IMR-90 (cell line): Measurements from ENCODE around the gene ATG5. TPM values are rescaled to one million over a fixed set of nuclear protein-coding genes. Genes with fewer than 3 reads are reported as not detected.

Source experiments
- ATAC-seq: fragments of 200-7000 bp; cut with Tn5 transposase; 2 replicates; pipeline ENCODE4 v1.9.1; 2020; ENCODE audit warnings: low read depth, mild to moderate bottlenecking, moderate library complexity
- BruUV-seq: library from RNA; stranded (reverse); fragments of 400-500 nt; replicated peaks from 2 replicates; lab custom pipeline; 2021; lab: Mats Ljungman, UMichigan
- CTCF ChIA-PET: fragments of 300-600 bp; formaldehyde crosslinking; extraction: SDS; loops from one replicate; lab custom pipeline; 2021; ENCODE audit warnings: antibody characterized with exemption; lab: Yijun Ruan, JAX
- POLR2A ChIA-PET: fragments of 300-600 bp; sonication (Branson Sonifier 250); formaldehyde crosslinking; loops from one replicate; lab custom pipeline; 2022; ENCODE audit warnings: antibody characterized with exemption; ENCODE audit not compliant: unreplicated experiment; lab: Charles Lee
- DNase-seq: peaks from one replicate; pipeline ENCODE4 v3.0.0; 2013
- H2AFZ ChIP-seq: replicated peaks from 2 replicates; pipeline ENCODE3; 2013; ENCODE audit warnings: low read length, mild to moderate bottlenecking; ENCODE audit not compliant: poor library complexity
- H2AK5ac ChIP-seq: 2 replicates; pipeline ENCODE4 v1.6.1; 2013; ENCODE audit warnings: low read depth, low read length, inconsistent platforms
- H2AK9ac ChIP-seq: replicated peaks from 2 replicates; pipeline ENCODE3; 2013; ENCODE audit warnings: mild to moderate bottlenecking, low read depth, low read length, moderate library complexity; ENCODE audit not compliant: poor library complexity
- H2BK120ac ChIP-seq: 2 replicates; pipeline ENCODE4 v1.6.1; 2013; ENCODE audit warnings: low read depth, low read length, inconsistent platforms
- H2BK15ac ChIP-seq: 3 replicates; pipeline ENCODE4 v1.6.1; 2013; ENCODE audit warnings: low read depth, low read length, inconsistent platforms
- H2BK20ac ChIP-seq: 2 replicates; pipeline ENCODE4 v1.6.1; 2013; ENCODE audit warnings: low read depth, mild to moderate bottlenecking, inconsistent platforms, low read length, moderate library complexity
- H2BK5ac ChIP-seq: 2 replicates; pipeline ENCODE4 v1.6.1; 2013; ENCODE audit warnings: mild to moderate bottlenecking, low read depth, low read length, inconsistent platforms; ENCODE audit not compliant: poor library complexity, severe bottlenecking
- H3K14ac ChIP-seq: replicated peaks from 2 replicates; pipeline ENCODE4 v1.6.1; 2013; ENCODE audit warnings: low read depth, low read length, inconsistent platforms
- H3K18ac ChIP-seq: 2 replicates; pipeline ENCODE4 v1.6.1; 2013; ENCODE audit warnings: low read depth, low read length, control low read depth
- H3K23ac ChIP-seq: 2 replicates; pipeline ENCODE4 v1.6.1; 2013; ENCODE audit warnings: low read depth, low read length, inconsistent platforms
- H3K27ac ChIP-seq: 2 replicates; pipeline ENCODE4 v1.5.1; 2013; ENCODE audit warnings: mild to moderate bottlenecking, control low read depth, low read length; ENCODE audit not compliant: insufficient read depth
- H3K27me3 ChIP-seq: 2 replicates; pipeline ENCODE4 v1.6.1; 2013; ENCODE audit warnings: low read length; ENCODE audit not compliant: control insufficient read depth, insufficient read depth
- H3K36me3 ChIP-seq: 2 replicates; pipeline ENCODE4 v1.6.1; 2013; ENCODE audit warnings: low read length, mixed read lengths; ENCODE audit not compliant: control insufficient read depth, insufficient read depth
- H3K4ac ChIP-seq: 2 replicates; pipeline ENCODE4 v1.6.1; 2013; ENCODE audit warnings: low read depth, low read length, inconsistent platforms
- H3K4me1 ChIP-seq: 2 replicates; pipeline ENCODE4 v1.6.1; 2013; ENCODE audit warnings: low read length, mixed read lengths; ENCODE audit not compliant: control insufficient read depth, insufficient read depth
- H3K4me2 ChIP-seq: 2 replicates; pipeline ENCODE4 v1.6.1; 2013; ENCODE audit warnings: low read depth, mild to moderate bottlenecking, control low read depth, low read length, moderate library complexity
- H3K4me3 ChIP-seq: 2 replicates; pipeline ENCODE4 v1.5.1; 2013; ENCODE audit warnings: low read depth, mild to moderate bottlenecking, control low read depth, low read length, moderate library complexity; ENCODE audit not compliant: insufficient read depth
- H3K56ac ChIP-seq: 2 replicates; pipeline ENCODE4 v1.6.1; 2013; ENCODE audit warnings: low read length, inconsistent platforms; ENCODE audit not compliant: insufficient read depth; ENCODE audit errors: extremely low read depth
- H3K79me1 ChIP-seq, 2 experiments: 2 replicates each; pipeline ENCODE4 v1.6.1; 2013; ENCODE audit warnings: low read length in 2 of 2, inconsistent platforms in 1 of 2, low read depth in 1 of 2
- H3K9ac ChIP-seq: 2 replicates; pipeline ENCODE4 v1.6.1; 2013; ENCODE audit warnings: low read depth, low read length, control low read depth
- H3K9me1 ChIP-seq: 2 replicates; pipeline ENCODE4 v1.6.1; 2013; ENCODE audit warnings: low read length, inconsistent platforms; ENCODE audit not compliant: insufficient read depth
- H3K9me3 ChIP-seq: 2 replicates; pipeline ENCODE4 v1.6.1; 2013; ENCODE audit warnings: low read length; ENCODE audit not compliant: control insufficient read depth, insufficient read depth
- H4K20me1 ChIP-seq: 2 replicates; pipeline ENCODE4 v1.6.1; 2013; ENCODE audit warnings: low read length, inconsistent platforms; ENCODE audit not compliant: insufficient read depth
- H4K5ac ChIP-seq: 2 replicates; pipeline ENCODE4 v1.6.1; 2013; ENCODE audit warnings: mild to moderate bottlenecking, low read depth, low read length, control low read depth
- H4K8ac ChIP-seq, 2 experiments: 2 replicates each; pipeline ENCODE4 v1.6.1; 2013; ENCODE audit warnings: low read depth in 2 of 2, low read length in 2 of 2, control low read depth in 1 of 2, inconsistent platforms in 1 of 2
- H4K91ac ChIP-seq: 2 replicates; pipeline ENCODE4 v1.6.1; 2013; ENCODE audit warnings: low read depth, low read length, inconsistent platforms; ENCODE audit not compliant: insufficient read depth
- BHLHE40 ChIP-seq: fragments of 150-350 bp; IDR thresholded peaks from 2 replicates; pipeline ENCODE4 v1.6.1; 2016; ENCODE audit warnings: mild to moderate bottlenecking, low read depth, low read length
- ELK1 ChIP-seq: fragments of 150-350 bp; IDR thresholded peaks from 2 replicates; pipeline ENCODE4 v1.6.1; 2016; ENCODE audit warnings: low read depth, mild to moderate bottlenecking, low read length, moderate library complexity, borderline replicate concordance
- MXI1 ChIP-seq: IDR thresholded peaks from 2 replicates; pipeline ENCODE4 v1.6.1; 2012; ENCODE audit warnings: low read depth, mild to moderate bottlenecking, low read length, moderate library complexity, borderline replicate concordance
- RFX5 ChIP-seq: IDR thresholded peaks from 2 replicates; pipeline ENCODE4 v1.8.0; 2012; ENCODE audit warnings: low read depth, mild to moderate bottlenecking, low read length, moderate library complexity
- WGBS, 2 experiments: methylation state at CpG; one replicate each; pipeline versions ENCODE4 v1.1.5 to v1.1.7; 2013; ENCODE audit warnings: missing lambda C conversion rate in 2 of 2; ENCODE audit not compliant: insufficient read length in 1 of 2; ENCODE audit errors: extremely low coverage in 2 of 2; 5-methylcytosine and 5-hydroxymethylcytosine counted together
- dilution Hi-C: fragments of 300-500 bp; cut with HindIII; formaldehyde crosslinking; loops from one replicate; pipeline ENCODE4 v1.14.3; 2018; ENCODE audit warnings: low sequenced_read_pairs; ENCODE audit not compliant: unreplicated experiment
- in situ Hi-C: fragments of 300-500 bp; cut with MboI; formaldehyde crosslinking; loops from 3 replicates; pipeline ENCODE4 v1.14.3; 2019; ENCODE audit warnings: low sequenced_read_pairs, inconsistent platforms, mixed read lengths
- intact Hi-C: fragments of 100-400 bp; cut with micrococcal nuclease; formaldehyde crosslinking; loops from 2 replicates; pipeline ENCODE4 v1.10.0; 2022
- polyA plus RNA-seq, 3 experiments: library from polyadenylated mRNA; depleted of rRNA; stranded (reverse); fragments of >200 nt; gene quantifications; 2 replicates each; pipeline ENCODE4 v1.2.3, GENCODE V29; 2012; ENCODE audit warnings: low replicate concordance in 1 of 3
- total RNA-seq: library from RNA; depleted of rRNA; stranded (reverse); fragments of >200 nt; gene quantifications from 2 replicates; pipeline ENCODE4 v1.2.3, GENCODE V29; 2012
- TF ChIP-seq, protein P1 (sequence below): conservative IDR thresholded peaks from 2 replicates; pipeline ENCODE4 v1.5.1; 2012; ENCODE audit warnings: mild to moderate bottlenecking, low read depth, low read length, improper control_type of control experiment

The ATG5 gene
- total and polyA plus RNA-seq, 2 of the 4 experiments (the other 2 are of a cell fraction): 13.5 to 28.0 TPM

DNA sequence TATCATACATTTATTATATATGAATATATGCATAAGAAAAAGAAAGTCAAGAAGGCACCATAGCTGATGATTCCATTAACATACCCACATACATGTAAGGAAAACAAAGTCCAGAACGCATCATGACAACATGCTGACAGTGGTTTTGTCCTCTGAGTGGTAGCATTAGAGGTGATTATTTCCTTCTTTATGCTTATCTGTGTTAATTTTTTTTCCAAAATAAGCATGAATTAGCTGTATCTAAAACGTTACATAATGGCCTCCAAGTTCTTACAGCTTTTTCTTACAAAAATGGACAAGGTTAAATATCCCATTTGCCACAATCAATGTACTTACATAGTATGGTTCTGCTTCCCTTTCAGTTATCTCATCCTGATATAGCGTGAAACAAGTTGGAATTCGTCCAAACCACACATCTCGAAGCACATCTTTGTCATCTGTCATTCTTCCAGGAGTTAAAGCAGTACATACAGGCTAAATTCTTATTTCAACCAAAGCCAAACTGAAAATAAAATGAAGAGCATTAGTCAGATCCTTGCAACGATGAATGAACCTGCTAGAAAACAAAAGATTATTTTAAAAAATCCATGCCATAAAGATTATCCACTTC, 9.7 kb downstream of the ATG5 start:
- no peak overlapping the region for H3K4me3 ChIP-seq
- in situ Hi-C loops (no loop called here), intact Hi-C loops (no loop called here), dilution Hi-C loops (no loop called here)
- H3K4me2 ChIP-seq: no peak overlapping the region
- H3K9ac ChIP-seq: no peak overlapping the region
- H3K9me3 ChIP-seq: no peaks in the 10 kb centered on the region
- no peak overlapping the region for H2AK9ac ChIP-seq
- no peak overlapping the region for H2BK120ac ChIP-seq
- H3K36me3 ChIP-seq: peaks cover 3% of the 10 kb centered on the region; the same call in 1 of the 2 replicates
- H3K23ac ChIP-seq: peak overlapping the region; percentile 64; the same call in 1 of the 2 replicates
- DNase-seq: no peak
- H4K5ac ChIP-seq: no peak overlapping the region
- H3K4me1 ChIP-seq: peaks cover 2% of the 10 kb centered on the region; the same call in 1 of the 2 replicates
- TF ChIP-seq, protein P1, sequence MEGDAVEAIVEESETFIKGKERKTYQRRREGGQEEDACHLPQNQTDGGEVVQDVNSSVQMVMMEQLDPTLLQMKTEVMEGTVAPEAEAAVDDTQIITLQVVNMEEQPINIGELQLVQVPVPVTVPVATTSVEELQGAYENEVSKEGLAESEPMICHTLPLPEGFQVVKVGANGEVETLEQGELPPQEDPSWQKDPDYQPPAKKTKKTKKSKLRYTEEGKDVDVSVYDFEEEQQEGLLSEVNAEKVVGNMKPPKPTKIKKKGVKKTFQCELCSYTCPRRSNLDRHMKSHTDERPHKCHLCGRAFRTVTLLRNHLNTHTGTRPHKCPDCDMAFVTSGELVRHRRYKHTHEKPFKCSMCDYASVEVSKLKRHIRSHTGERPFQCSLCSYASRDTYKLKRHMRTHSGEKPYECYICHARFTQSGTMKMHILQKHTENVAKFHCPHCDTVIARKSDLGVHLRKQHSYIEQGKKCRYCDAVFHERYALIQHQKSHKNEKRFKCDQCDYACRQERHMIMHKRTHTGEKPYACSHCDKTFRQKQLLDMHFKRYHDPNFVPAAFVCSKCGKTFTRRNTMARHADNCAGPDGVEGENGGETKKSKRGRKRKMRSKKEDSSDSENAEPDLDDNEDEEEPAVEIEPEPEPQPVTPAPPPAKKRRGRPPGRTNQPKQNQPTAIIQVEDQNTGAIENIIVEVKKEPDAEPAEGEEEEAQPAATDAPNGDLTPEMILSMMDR: no peak
- no peak for TF ChIP-seq MXI1
- no peak for TF ChIP-seq BHLHE40
- TF ChIP-seq ELK1: no peak
- TF ChIP-seq RFX5: no peak
- 42% methylated on average over 2 of the region's 6 CpGs; no CpG with 5 or more reads in 1 of the 2 experiments for WGBS, 2 experiments
- H4K20me1 ChIP-seq: peaks cover 10% of the 10 kb centered on the region; the same call in 1 of the 2 replicates
- H3K27ac ChIP-seq: no peak overlapping the region
- H3K18ac ChIP-seq: no peak overlapping the region
- H3K14ac ChIP-seq: no peak overlapping the region
- H3K4ac ChIP-seq: no peak overlapping the region
- CTCF ChIA-PET: interaction anchor here (0.8 kb wide), 1 partner anchor 9 kb away, joined by 6 read pairs; no protein-coding TSS in a partner anchor
- H2AK5ac ChIP-seq: no peak overlapping the region
- ATAC-seq: no peak
- no peak overlapping the region; the same call in 2 of the 3 replicates for H2BK15ac ChIP-seq
- peaks cover 6% of the 10 kb centered on the region for H3K9me1 ChIP-seq
- no peak overlapping the region for H4K8ac ChIP-seq
- H3K56ac ChIP-seq: no peak overlapping the region
- POLR2A ChIA-PET: no interaction called here
- no peak overlapping the region for H2BK5ac ChIP-seq
- H3K79me1 ChIP-seq: peaks cover 28 to 53% of the 10 kb centered on the region in 2 experiments
- BruUV-seq: no TSS peak
- no peak overlapping the region for H4K91ac ChIP-seq
- no peak overlapping the region for H2BK20ac ChIP-seq
- H3K27me3 ChIP-seq: no peaks in the 10 kb centered on the region
- H2AFZ ChIP-seq: no peak overlapping the region
